Adrenal gland (tissue), 12 donors: ENCODE data around the gene PNP. TPM values are rescaled to one million over a fixed set of nuclear protein-coding genes. Genes with fewer than 3 reads are reported as not detected.

Experiments
- DNase-seq, 7 donors: peaks; one replicate each; pipeline ENCODE4 v3.0.0-alpha.2; 2019 to 2020
- H3K27ac ChIP-seq, 5 donors: fragments of 200-600 bp; sonication (generic) in 4 of 5; 1 replicate in 3 of 5; 2 replicates in 2 of 5; pipeline versions ENCODE4 v1.5.1 to v1.8.0; 2016 to 2020; ENCODE audit warnings: mild to moderate bottlenecking in 1 of 5
- H3K27me3 ChIP-seq: fragments of 200-600 bp; 2 replicates; pipeline ENCODE4 v1.8.0; 2021
- H3K36me3 ChIP-seq, 2 donors: fragments of 200-600 bp; replicated peaks in 1 of 2; 1 replicate in 1 of 2; 2 replicates in 1 of 2; pipeline versions ENCODE4 v1.5.1 to v1.8.0; 2018 to 2022
- H3K4me1 ChIP-seq, 2 donors: fragments of 200-600 bp; replicated peaks in 1 of 2; 1 replicate in 1 of 2; 2 replicates in 1 of 2; pipeline versions ENCODE4 v1.5.1 to v1.8.0; 2018 to 2021
- H3K4me3 ChIP-seq, 4 donors: fragments of 200-600 bp; sonication (generic) in 3 of 4; one replicate each; pipeline ENCODE4 v1.5.1; 2016 to 2018
- H3K9me3 ChIP-seq, 3 donors: fragments of 200-600 bp; sonication (generic) in 1 of 3; replicated peaks in 1 of 3; 1 replicate in 2 of 3; 2 replicates in 1 of 3; pipeline versions ENCODE4 v1.5.1 to v1.8.0; 2016 to 2021
- POLR2A ChIP-seq, 2 donors: fragments of 450-650 bp; IDR thresholded peaks; one replicate each; pipeline ENCODE4 v1.6.1; 2017; ENCODE audit warnings: antibody characterized with exemption in 2 of 2, mild to moderate bottlenecking in 2 of 2, moderate library complexity in 1 of 2
- WGBS, 4 donors: extraction: QIAGEN DNeasy Blood & Tissue Kit in 2 of 4; methylation state at CpG; one replicate each; pipeline versions ENCODE4 v1.1.5 to v1.1.7; 2013 to 2017; 5-methylcytosine and 5-hydroxymethylcytosine counted together
- intact Hi-C, 2 donors: fragments of 100-400 bp; cut with DNase I; formaldehyde crosslinking; loops; one replicate each; pipeline versions ENCODE4 v1.14.1 to v1.15.0; 2022 to 2023
- polyA plus RNA-seq, 3 donors: library from polyadenylated mRNA; stranded (reverse); fragments of 200-250 nt in 2 of 3; fragments of 350-450 nt in 1 of 3; fragmentation: Illumina TruSeq in 1 of 3; extraction: RNeasy Lipid Tissue Mini Kit (QIAGEN cat#74804) in 1 of 3; gene quantifications; one replicate each; pipeline ENCODE4 v1.2.3, GENCODE V29; 2013 to 2014
- total RNA-seq, 9 donors: library from RNA; depleted of rRNA in 4 of 9; stranded (reverse); fragments of >200 nt in 4 of 9; fragments of 120-200 nt in 1 of 9; fragmentation: NEBNext Ultra II Directional in 1 of 9; extraction: Animal tissue kit (Norgen Biotek cat#: 25700) in 1 of 9; gene quantifications; one replicate each; pipeline versions ENCODE4 v1.1.0 to v1.2.4, GENCODE V29; 2013 to 2023
- TF ChIP-seq, protein P1 (sequence below), 6 experiments: fragments of 450-650 bp in 4 of 6; fragments of 200-600 bp in 2 of 6; sonication (generic) in 1 of 6; IDR thresholded peaks; 1 replicate in 5 of 6; 2 replicates in 1 of 6; pipeline versions ENCODE4 v1.5.1 to v1.8.0; 2016 to 2021; ENCODE audit warnings: antibody characterized with exemption in 6 of 6, mild to moderate bottlenecking in 2 of 6, moderate library complexity in 1 of 6
- donor health status: healthy with polysubstance abuse.
- donor health status: Bipolar disorder and iron deficiency.
- donor health status: DM: yes; HTN: yes; CAD: no.
- donor health status: DM: no; HTN: no; CAD: no.
- donor health status: DM: no; HTN: no; CAD: no.
- donor health status: DM: yes; HTN: yes; CAD: no.

The PNP gene
- total and polyA plus RNA-seq, 12 donors, result 5.4 to 101 (median 17.9) TPM

DNA sequence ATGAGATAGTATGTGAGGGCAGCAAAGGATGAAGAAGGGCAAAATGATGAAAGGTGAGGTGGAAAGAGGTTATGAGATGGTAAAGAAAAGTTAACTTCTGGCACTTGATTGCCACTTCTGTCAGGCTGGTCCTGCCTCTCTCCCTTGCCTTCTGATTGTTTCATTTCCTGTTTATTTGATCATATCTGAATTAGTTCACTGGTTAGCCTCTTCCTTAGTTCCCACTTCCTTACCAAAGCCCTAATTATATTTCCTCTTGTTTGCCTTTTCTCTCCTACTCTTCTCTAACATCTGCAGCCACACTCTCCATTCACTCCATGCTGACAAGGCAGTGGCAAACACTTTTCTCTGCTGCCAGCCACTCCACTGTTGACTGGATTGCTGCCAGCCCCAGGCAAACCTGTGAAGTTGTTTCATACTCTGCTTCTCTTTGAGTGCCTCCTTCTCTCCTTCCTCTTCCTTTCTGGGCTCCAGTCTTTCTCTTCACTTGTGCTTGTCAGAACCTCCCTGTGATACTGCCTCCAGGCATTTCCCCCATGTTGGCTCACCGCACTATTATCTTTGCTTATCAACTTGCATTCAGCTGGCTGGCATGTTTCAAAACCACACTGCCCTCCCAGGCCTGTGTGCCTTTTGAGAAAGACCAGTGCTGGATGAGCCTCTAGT lies 8.1 kb downstream of the PNP start:
- DNase-seq, result peak in 2 of 7 donors; percentile 20 to 67
- Histone ChIP-seq H3K27me3 (no peaks in the 10 kb centered on the region), H3K4me3 (no peak overlapping the region), H3K4me1 (peaks cover 0 to 19% of the 10 kb centered on the region in 2 donors), H3K9me3 (no peaks in the 10 kb centered on the region), H3K27ac (peak overlapping the region in 1 of 5 donors; percentile 53), H3K36me3 (peaks cover 0 to 45% of the 10 kb centered on the region in 2 donors)
- TF ChIP-seq POLR2A (IDR thresholded peaks at IDR 0.05), result no peak
- TF ChIP-seq, protein P1, sequence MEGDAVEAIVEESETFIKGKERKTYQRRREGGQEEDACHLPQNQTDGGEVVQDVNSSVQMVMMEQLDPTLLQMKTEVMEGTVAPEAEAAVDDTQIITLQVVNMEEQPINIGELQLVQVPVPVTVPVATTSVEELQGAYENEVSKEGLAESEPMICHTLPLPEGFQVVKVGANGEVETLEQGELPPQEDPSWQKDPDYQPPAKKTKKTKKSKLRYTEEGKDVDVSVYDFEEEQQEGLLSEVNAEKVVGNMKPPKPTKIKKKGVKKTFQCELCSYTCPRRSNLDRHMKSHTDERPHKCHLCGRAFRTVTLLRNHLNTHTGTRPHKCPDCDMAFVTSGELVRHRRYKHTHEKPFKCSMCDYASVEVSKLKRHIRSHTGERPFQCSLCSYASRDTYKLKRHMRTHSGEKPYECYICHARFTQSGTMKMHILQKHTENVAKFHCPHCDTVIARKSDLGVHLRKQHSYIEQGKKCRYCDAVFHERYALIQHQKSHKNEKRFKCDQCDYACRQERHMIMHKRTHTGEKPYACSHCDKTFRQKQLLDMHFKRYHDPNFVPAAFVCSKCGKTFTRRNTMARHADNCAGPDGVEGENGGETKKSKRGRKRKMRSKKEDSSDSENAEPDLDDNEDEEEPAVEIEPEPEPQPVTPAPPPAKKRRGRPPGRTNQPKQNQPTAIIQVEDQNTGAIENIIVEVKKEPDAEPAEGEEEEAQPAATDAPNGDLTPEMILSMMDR (IDR thresholded peaks at IDR 0.05), result no peak
- WGBS, 4 donors, result 52 to 88% (median 61%) methylated on average over 1 of the region's 1 CpG
- intact Hi-C loops, result no loop called here

- Histone ChIP-seq H3K27me3 (no peaks in the 10 kb centered on the region), H3K27ac (no peak overlapping the region), H3K9me3 (no peaks in the 10 kb centered on the region), H3K4me3 (no peak overlapping the region), H3K4me1 (peaks cover 0 to 19% of the 10 kb centered on the region in 2 donors), H3K36me3 (peaks cover 0 to 31% of the 10 kb centered on the region in 2 donors)
- 86 to 93% (median 88%) methylated on average over 2 of the region's 2 CpGs for WGBS, 4 donors
- intact Hi-C loops, result no loop called here
- TF ChIP-seq, protein P1 (IDR thresholded peaks at IDR 0.05), result no peak
- TF ChIP-seq POLR2A (IDR thresholded peaks at IDR 0.05), result no peak
- no peak for DNase-seq
These were observed 9.7 kb downstream of the PNP start for GRCh38 chr14:20478894-20479293.

GRCh38 chr14:20482382-20482781 lies 13.2 kb downstream of the PNP start:
- WGBS, 4 donors, result 72 to 77% (median 76%) methylated on average over 5 of the region's 5 CpGs
- H3K4me3 ChIP-seq, result no peak overlapping the region
- intact Hi-C loops, result no loop called here
- H3K27me3 ChIP-seq, result no peaks in the 10 kb centered on the region
- no peaks in the 10 kb centered on the region for H3K9me3 ChIP-seq
- no peak overlapping the region for H3K27ac ChIP-seq
- no peaks in the 10 kb centered on the region for H3K36me3 ChIP-seq
- TF ChIP-seq, protein P1 (IDR thresholded peaks at IDR 0.05), result no peak
- no peak for TF ChIP-seq POLR2A (IDR thresholded peaks at IDR 0.05)
- DNase-seq, result no peak
- H3K4me1 ChIP-seq, result peaks cover 0 to 9% of the 10 kb centered on the region in 2 donors

GRCh38 chr14:20485900-20486299 lies 16.7 kb downstream of the PNP start:
- Histone ChIP-seq H3K36me3 (no peaks in the 10 kb centered on the region), H3K27me3 (no peaks in the 10 kb centered on the region), H3K27ac (no peak overlapping the region), H3K4me1 (no peaks in the 10 kb centered on the region), H3K4me3 (no peak overlapping the region), H3K9me3 (no peaks in the 10 kb centered on the region)
- 67 to 74% (median 68%) methylated on average over 7 of the region's 7 CpGs for WGBS, 4 donors
- intact Hi-C loops, result no loop called here
- DNase-seq, result no peak
- TF ChIP-seq, protein P1 (IDR thresholded peaks at IDR 0.05), result no peak
- TF ChIP-seq POLR2A (IDR thresholded peaks at IDR 0.05), result no peak
